Liver (tissue), 9 donors: Measurements from ENCODE around the gene LGALSL. TPM values are rescaled to one million over a fixed set of nuclear protein-coding genes. Genes with fewer than 3 reads are reported as not detected.

Experiments used
- DNase-seq: peaks from one replicate; pipeline ENCODE4 v3.0.0-alpha.2; 2017; ENCODE audit warnings: low spot score
- H3K27ac ChIP-seq, 2 donors: one replicate each; pipeline ENCODE4 v1.7.0; 2013; ENCODE audit warnings: inconsistent platforms in 2 of 2, low read length in 2 of 2, control low read depth in 1 of 2, low read depth in 1 of 2, mild to moderate bottlenecking in 1 of 2
- H3K27me3 ChIP-seq, 4 donors: one replicate each; pipeline versions ENCODE4 v1.6.1 to v1.7.0; 2013; ENCODE audit warnings: low read length in 3 of 4, inconsistent platforms in 1 of 4, mild to moderate bottlenecking in 1 of 4, moderate library complexity in 1 of 4; ENCODE audit not compliant: control insufficient read depth in 4 of 4, insufficient read depth in 4 of 4
- H3K36me3 ChIP-seq, 4 donors: one replicate each; pipeline versions ENCODE4 v1.6.1 to v1.7.0; 2013; ENCODE audit warnings: low read length in 3 of 4, mild to moderate bottlenecking in 3 of 4, low read depth in 1 of 4, moderate library complexity in 1 of 4; ENCODE audit not compliant: control insufficient read depth in 4 of 4, insufficient read depth in 3 of 4
- H3K4me1 ChIP-seq, 4 donors: one replicate each; pipeline versions ENCODE4 v1.6.1 to v1.7.0; 2013; ENCODE audit warnings: low read length in 3 of 4, mild to moderate bottlenecking in 3 of 4, moderate library complexity in 1 of 4; ENCODE audit not compliant: control insufficient read depth in 4 of 4, insufficient read depth in 4 of 4
- H3K4me3 ChIP-seq, 3 donors: one replicate each; pipeline versions ENCODE4 v1.6.1 to v1.7.0; 2013; ENCODE audit warnings: low read length in 3 of 3, control low read depth in 1 of 3, low read depth in 1 of 3, mild to moderate bottlenecking in 1 of 3
- H3K9ac ChIP-seq, 2 donors: one replicate each; pipeline ENCODE4 v1.7.0; 2013; ENCODE audit warnings: low read length in 2 of 2, mild to moderate bottlenecking in 2 of 2, moderate library complexity in 2 of 2, control low read depth in 1 of 2, low read depth in 1 of 2
- H3K9me3 ChIP-seq, 4 donors: one replicate each; pipeline versions ENCODE4 v1.6.1 to v1.7.0; 2013; ENCODE audit warnings: low read length in 3 of 4; ENCODE audit not compliant: control insufficient read depth in 4 of 4
- ATF3 ChIP-seq: IDR thresholded peaks from 2 replicates; pipeline ENCODE4 v1.6.1; 2016; ENCODE audit warnings: antibody characterized with exemption
- EGR1 ChIP-seq, 2 donors: IDR thresholded peaks; 2 replicates each; pipeline ENCODE4 v1.6.1; 2016 to 2018; ENCODE audit warnings: antibody characterized with exemption in 2 of 2, low read depth in 2 of 2
- FOXA1 ChIP-seq: IDR thresholded peaks from 2 replicates; pipeline ENCODE4 v1.6.1; 2016; ENCODE audit warnings: antibody characterized with exemption
- FOXA2 ChIP-seq: IDR thresholded peaks from 2 replicates; pipeline ENCODE4 v1.6.1; 2016; ENCODE audit warnings: antibody characterized with exemption
- GABPA ChIP-seq, 2 donors: IDR thresholded peaks in 1 of 2; conservative IDR thresholded peaks in 1 of 2; 2 replicates each; pipeline ENCODE4 v1.6.1; 2016; ENCODE audit warnings: antibody characterized with exemption in 2 of 2, mild to moderate bottlenecking in 1 of 2, moderate library complexity in 1 of 2
- HNF4A ChIP-seq, 2 donors: conservative IDR thresholded peaks; 2 replicates each; pipeline ENCODE4 v1.6.1; 2016; ENCODE audit warnings: antibody characterized with exemption in 2 of 2, mild to moderate bottlenecking in 2 of 2
- HNF4G ChIP-seq: IDR thresholded peaks from 2 replicates; pipeline ENCODE4 v1.6.1; 2016; ENCODE audit warnings: antibody characterized with exemption
- JUND ChIP-seq, 2 donors: IDR thresholded peaks; 2 replicates each; pipeline ENCODE4 v1.6.1; 2016; ENCODE audit warnings: antibody characterized with exemption in 2 of 2
- MAX ChIP-seq: IDR thresholded peaks from 2 replicates; pipeline ENCODE4 v1.6.1; 2016; ENCODE audit warnings: antibody characterized with exemption
- NR2F2 ChIP-seq: IDR thresholded peaks from 2 replicates; pipeline ENCODE4 v1.6.1; 2016; ENCODE audit warnings: antibody characterized with exemption
- RAD21 ChIP-seq, 2 donors: IDR thresholded peaks; 2 replicates each; pipeline ENCODE4 v1.6.1; 2016; ENCODE audit warnings: antibody characterized with exemption in 2 of 2, mild to moderate bottlenecking in 2 of 2
- RXRA ChIP-seq, 2 donors: IDR thresholded peaks; 2 replicates each; pipeline ENCODE4 v1.6.1; 2017 to 2018; ENCODE audit warnings: antibody characterized with exemption in 2 of 2, mild to moderate bottlenecking in 1 of 2
- SP1 ChIP-seq: IDR thresholded peaks from 2 replicates; pipeline ENCODE4 v1.6.1; 2018; ENCODE audit warnings: antibody characterized with exemption, mild to moderate bottlenecking
- TAF1 ChIP-seq: conservative IDR thresholded peaks from 2 replicates; pipeline ENCODE4 v1.6.1; 2016; ENCODE audit warnings: antibody characterized with exemption, mild to moderate bottlenecking
- YY1 ChIP-seq: IDR thresholded peaks from 2 replicates; pipeline ENCODE4 v1.6.1; 2016; ENCODE audit warnings: antibody characterized with exemption, mild to moderate bottlenecking
- WGBS: extraction: QIAGEN DNeasy Blood & Tissue Kit; methylation state at CpG from one replicate; pipeline ENCODE4 v1.1.7; 2013; 5-methylcytosine and 5-hydroxymethylcytosine counted together
- polyA plus RNA-seq, 2 donors: library from polyadenylated mRNA; stranded (reverse) in 1 of 2; unstranded in 1 of 2; fragments of 200-250 nt in 1 of 2; fragments of >200 nt in 1 of 2; fragmentation: Nextera tagmentation in 1 of 2; extraction: Ambion mirVana in 1 of 2; gene quantifications; one replicate each; pipeline versions ENCODE4 v1.2.1 to v1.2.3, GENCODE V29; 2013 to 2015
- total RNA-seq, 2 donors: library from RNA; depleted of rRNA; stranded (reverse); fragments of >200 nt; gene quantifications; one replicate each; pipeline ENCODE4 v1.2.3, GENCODE V29; 2014
- TF ChIP-seq, protein P1 (sequence below): IDR thresholded peaks from 2 replicates; pipeline ENCODE4 v1.6.1; 2016; ENCODE audit warnings: antibody characterized with exemption, mild to moderate bottlenecking
- TF ChIP-seq, protein P2 (sequence below): fragments of 150-350 bp; IDR thresholded peaks from 2 replicates; pipeline ENCODE4 v1.5.1; 2017; ENCODE audit warnings: improper control_type of control experiment, low read depth, low read length; ENCODE audit not compliant: missing input control
- donor health status: healthy.
- donor health status: healthy.
- donor health status: healthy.
- donor health status: healthy.
- donor health status: healthy.

Gene LGALSL
- total and polyA plus RNA-seq, 4 donors = 2.4 to 8.7 (median 3.8) TPM

DNA sequence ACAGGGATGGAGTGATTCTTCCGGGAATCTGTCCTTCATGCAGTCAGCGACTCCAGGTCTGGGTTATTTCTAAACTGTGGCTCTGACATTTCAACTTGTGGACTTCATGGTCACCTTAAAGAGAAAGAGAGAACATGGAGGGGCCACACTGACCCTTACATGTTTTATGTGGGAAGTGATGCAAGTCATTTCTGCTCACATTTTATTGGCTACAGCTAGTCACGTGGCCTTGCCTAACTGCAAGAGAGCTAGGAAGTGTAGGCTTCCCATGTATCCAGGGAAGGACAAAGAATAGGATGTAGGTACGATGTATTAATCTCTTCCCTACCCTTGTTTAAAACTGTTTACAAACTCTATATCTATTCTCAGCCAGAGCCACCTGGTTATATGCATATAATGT is 39.8 kb downstream of the LGALSL start:
- TF ChIP-seq RAD21 (IDR thresholded peaks at IDR 0.05) (no peak), JUND (IDR thresholded peaks at IDR 0.05) (no peak), ATF3 (no peak), TAF1 (no peak), YY1 (no peak), HNF4G (no peak), RXRA (IDR thresholded peaks at IDR 0.05) (no peak), HNF4A (conservative IDR thresholded peaks at IDR 0.05) (no peak), GABPA (IDR thresholded peaks at IDR 0.05 in 1 of 2, conservative IDR thresholded peaks at IDR 0.05 in 1 of 2) (no peak)
- TF ChIP-seq, protein P1, sequence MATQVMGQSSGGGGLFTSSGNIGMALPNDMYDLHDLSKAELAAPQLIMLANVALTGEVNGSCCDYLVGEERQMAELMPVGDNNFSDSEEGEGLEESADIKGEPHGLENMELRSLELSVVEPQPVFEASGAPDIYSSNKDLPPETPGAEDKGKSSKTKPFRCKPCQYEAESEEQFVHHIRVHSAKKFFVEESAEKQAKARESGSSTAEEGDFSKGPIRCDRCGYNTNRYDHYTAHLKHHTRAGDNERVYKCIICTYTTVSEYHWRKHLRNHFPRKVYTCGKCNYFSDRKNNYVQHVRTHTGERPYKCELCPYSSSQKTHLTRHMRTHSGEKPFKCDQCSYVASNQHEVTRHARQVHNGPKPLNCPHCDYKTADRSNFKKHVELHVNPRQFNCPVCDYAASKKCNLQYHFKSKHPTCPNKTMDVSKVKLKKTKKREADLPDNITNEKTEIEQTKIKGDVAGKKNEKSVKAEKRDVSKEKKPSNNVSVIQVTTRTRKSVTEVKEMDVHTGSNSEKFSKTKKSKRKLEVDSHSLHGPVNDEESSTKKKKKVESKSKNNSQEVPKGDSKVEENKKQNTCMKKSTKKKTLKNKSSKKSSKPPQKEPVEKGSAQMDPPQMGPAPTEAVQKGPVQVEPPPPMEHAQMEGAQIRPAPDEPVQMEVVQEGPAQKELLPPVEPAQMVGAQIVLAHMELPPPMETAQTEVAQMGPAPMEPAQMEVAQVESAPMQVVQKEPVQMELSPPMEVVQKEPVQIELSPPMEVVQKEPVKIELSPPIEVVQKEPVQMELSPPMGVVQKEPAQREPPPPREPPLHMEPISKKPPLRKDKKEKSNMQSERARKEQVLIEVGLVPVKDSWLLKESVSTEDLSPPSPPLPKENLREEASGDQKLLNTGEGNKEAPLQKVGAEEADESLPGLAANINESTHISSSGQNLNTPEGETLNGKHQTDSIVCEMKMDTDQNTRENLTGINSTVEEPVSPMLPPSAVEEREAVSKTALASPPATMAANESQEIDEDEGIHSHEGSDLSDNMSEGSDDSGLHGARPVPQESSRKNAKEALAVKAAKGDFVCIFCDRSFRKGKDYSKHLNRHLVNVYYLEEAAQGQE = no peak
- TF ChIP-seq, protein P2, sequence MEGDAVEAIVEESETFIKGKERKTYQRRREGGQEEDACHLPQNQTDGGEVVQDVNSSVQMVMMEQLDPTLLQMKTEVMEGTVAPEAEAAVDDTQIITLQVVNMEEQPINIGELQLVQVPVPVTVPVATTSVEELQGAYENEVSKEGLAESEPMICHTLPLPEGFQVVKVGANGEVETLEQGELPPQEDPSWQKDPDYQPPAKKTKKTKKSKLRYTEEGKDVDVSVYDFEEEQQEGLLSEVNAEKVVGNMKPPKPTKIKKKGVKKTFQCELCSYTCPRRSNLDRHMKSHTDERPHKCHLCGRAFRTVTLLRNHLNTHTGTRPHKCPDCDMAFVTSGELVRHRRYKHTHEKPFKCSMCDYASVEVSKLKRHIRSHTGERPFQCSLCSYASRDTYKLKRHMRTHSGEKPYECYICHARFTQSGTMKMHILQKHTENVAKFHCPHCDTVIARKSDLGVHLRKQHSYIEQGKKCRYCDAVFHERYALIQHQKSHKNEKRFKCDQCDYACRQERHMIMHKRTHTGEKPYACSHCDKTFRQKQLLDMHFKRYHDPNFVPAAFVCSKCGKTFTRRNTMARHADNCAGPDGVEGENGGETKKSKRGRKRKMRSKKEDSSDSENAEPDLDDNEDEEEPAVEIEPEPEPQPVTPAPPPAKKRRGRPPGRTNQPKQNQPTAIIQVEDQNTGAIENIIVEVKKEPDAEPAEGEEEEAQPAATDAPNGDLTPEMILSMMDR = no peak
- Histone ChIP-seq H3K27me3 (no peaks in the 10 kb centered on the region), H3K4me3 (no peak overlapping the region), H3K36me3 (no peaks in the 10 kb centered on the region), H3K9ac (no peak overlapping the region), H3K27ac (no peak overlapping the region), H3K4me1 (no peaks in the 10 kb centered on the region), H3K9me3 (no peaks in the 10 kb centered on the region)
- no peak for DNase-seq
- 92% methylated on average over 4 of the region's 4 CpGs for WGBS

GRCh38 chr2:64498438-64498837 is 44.5 kb downstream of the LGALSL start:
- WGBS = 94% methylated on average over 1 of the region's 1 CpG
- Histone ChIP-seq H3K9me3 (no peaks in the 10 kb centered on the region), H3K4me3 (no peak overlapping the region), H3K4me1 (no peaks in the 10 kb centered on the region), H3K9ac (no peak overlapping the region), H3K27me3 (no peaks in the 10 kb centered on the region), H3K27ac (no peak overlapping the region), H3K36me3 (no peaks in the 10 kb centered on the region)
- DNase-seq = no peak
- TF ChIP-seq RAD21 (IDR thresholded peaks at IDR 0.05) (no peak), NR2F2 (no peak), EGR1 (IDR thresholded peaks at IDR 0.05; ENCODE audit: low read depth in 2 of 2) (no peak), TAF1 (no peak), MAX (no peak), YY1 (no peak), ATF3 (no peak), JUND (IDR thresholded peaks at IDR 0.05) (no peak), HNF4G (no peak), FOXA1 (no peak), RXRA (IDR thresholded peaks at IDR 0.05) (no peak), SP1 (no peak), GABPA (IDR thresholded peaks at IDR 0.05 in 1 of 2, conservative IDR thresholded peaks at IDR 0.05 in 1 of 2) (no peak), HNF4A (conservative IDR thresholded peaks at IDR 0.05) (no peak), FOXA2 (no peak)
- TF ChIP-seq, protein P2 = no peak
- TF ChIP-seq, protein P1 = no peak
